CD4-positive, alpha-beta T cell treated with Interleukin-12 subunit alpha and Interleukin-12 subunit beta, for 1 hour (primary cell): ENCODE measurements around the gene SCGB1C1.
A peak's percentile ranks its signal among the peaks of the same experiment; 100 is the strongest.
"Not testable (repeated sequence)": the region's sequence is repeated elsewhere in the genome, so short reads cannot be mapped to it uniquely, and the experiment has no call there.

Source experiments
- DNase-seq: peaks from one replicate; pipeline ENCODE4 v3.0.0-alpha.2; 2020

Gene SCGB1C1

DNA sequence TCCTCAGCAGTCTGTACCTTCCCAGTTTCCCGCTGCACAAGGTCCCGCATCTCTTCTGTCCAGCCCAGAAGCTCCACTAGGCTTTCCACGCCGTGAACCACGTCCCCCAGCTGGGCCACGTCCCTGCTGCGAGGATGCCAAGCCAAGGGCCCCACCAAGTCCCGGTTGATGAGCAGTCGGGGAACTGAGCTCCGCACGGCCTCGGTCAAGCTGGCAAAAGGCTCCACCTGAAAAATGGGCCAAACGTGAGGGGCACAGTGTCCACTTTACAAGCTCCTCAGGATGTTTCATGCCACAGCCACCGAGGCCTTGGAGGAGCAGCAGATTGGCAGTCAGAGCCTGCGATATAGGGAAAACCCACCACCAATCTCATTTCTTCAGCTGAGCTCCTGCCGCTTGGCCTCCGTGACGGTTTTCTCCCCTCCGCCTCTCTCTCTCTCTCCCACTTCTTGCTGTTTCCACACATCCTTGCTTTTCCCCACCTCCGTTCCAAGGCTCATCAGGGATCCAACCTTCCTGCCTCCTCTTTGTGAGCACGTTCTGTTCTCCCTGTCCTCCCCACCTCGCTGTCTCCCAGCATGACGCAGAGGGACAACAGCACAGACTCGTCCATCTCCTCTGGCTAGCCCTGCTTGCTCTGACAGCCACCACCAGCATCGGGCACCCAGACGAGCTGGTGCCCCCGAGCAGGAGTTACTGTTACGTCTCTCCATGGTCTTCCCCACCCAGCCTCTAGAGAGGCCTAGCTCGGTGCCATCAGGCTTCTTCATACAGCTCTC is 26.1 kb downstream of the SCGB1C1 start:
- DNase-seq = no peak

DNA sequence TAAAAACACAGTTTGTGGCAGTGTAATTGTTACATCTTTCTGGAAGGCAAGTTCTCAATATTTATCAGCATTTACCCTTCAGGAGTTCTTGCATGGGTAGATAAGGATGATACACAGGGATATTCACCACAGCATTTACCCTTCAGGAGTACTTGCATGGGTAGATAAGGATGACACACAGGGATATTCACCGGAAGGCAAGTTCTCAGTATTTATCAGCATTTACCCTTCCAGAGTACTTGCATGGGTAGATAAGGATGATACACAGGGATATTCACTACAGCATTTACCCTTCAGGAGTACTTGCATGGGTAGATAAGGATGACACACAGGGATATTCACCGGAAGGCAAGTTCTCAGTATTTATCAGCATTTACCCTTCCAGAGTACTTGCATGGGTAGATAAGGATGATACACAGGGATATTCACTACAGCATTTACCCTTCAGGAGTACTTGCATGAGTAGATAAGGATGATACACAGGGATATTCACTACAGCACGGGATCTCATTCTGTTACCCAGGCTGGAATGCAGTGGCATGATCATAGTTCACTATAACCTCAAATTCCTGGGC is 27.9 kb downstream of the SCGB1C1 start:
- DNase-seq = not testable (repeated sequence)

DNA sequence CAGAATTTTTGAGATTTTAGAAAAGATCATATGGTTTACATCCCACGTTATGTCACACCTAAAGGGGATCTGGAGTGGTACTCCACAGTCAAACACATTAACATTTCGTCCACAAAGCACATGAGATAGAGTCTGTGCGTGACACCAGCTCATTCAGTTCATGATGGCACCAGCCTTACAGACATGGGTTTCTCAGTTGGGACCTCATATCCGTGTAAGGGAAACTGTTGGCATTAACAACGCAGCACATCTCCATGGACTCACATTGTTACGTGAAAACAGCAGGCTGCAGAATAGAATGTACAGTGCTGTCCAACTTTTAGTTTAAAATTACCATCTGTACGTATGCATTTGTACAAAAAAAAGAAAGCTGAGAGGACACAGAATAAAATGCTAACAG is 28.7 kb downstream of the SCGB1C1 start:
- no peak for DNase-seq

DNA sequence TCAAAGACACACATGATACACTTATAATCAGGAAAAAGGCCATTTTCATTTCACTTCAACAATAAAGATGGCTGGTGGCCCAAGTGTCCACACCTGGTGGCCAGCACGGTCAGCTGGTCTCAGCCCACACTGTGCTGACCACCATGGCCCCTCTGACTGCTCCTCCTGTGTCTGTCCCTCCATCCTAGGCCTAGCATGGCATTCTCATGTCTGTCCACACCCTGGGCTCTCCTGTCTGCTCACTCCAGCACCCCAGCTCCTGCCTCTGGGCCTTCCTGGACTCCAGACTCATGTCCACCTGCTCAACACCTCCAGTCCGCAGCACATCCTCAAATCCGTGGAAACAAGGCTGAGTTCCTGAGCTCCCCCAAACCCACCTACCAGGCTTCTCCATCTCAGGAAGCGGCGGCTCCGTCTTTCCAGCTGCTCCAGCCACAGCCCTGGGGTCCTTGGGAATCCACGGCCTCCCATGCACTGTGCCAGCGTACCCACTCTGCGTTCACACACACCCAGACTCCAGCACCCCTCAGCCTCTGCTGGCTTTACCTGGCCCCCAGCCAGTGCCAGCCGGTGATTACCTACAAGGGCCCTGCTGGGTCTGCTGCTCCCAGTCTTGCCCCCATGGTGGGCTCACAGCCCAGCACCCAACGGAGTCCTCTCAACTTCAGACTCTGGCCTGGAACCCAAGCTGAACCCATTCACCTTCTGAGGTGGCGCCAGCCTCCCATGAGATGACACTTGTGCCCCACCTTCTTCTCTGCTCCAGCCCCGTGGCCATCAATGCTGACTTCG is 29.3 kb downstream of the SCGB1C1 start:
- no peak for DNase-seq

DNA sequence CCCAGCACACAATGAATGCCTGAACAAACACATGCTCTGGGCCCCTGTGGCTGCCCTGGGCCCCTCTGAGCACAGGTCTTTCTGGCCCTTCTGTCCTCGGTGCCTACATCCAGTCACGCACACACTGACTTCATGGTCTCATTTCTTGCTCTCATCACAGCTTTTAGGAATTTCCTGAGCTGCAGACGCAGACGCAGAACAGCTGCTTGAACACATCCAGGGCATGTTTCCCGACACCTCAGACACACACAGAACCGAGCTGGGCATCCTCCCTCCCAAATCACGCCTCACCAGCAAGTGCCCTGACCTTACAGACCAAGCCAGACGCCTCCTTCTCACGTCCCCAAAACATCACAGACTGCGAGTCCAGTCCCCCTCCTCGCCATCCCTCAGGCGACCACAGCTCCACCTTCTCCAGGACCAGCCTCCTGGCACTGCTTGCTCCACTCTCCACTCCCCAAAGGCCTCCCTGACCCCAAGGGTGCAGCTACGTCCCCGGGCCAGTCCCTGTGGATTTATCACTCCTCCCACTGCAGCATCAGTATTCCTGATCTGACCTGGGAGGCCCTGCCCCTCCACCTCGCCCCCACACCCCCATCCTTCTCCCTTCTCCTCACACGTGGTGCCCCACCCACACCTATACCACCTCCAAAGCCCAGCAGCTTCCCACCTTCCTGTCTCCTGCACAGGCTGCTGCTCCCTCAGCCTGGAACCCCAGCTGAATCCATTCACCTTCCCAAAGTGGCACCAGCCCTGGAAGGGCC is 30.3 kb downstream of the SCGB1C1 start:
- DNase-seq = no peak

DNA sequence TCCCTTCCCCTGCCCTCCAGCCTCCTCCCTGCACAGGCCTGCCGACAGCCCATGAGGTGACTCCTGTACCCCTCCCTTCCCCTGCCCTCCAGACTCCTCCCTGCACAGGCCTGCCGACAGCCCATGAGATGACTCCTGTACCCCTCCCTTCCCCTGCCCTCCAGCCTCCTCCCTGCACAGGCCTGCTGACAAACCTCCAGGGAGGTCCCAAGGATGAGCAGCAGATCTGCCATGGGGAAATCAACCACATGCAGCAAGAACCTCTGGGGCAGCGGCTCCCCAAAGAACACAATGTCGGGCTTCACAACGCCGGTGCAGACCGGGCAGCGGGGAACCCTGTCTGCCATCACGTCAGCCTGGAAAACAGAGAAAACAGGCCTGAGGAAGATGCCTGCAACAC is 31.0 kb downstream of the SCGB1C1 start:
- no peak for DNase-seq

DNA sequence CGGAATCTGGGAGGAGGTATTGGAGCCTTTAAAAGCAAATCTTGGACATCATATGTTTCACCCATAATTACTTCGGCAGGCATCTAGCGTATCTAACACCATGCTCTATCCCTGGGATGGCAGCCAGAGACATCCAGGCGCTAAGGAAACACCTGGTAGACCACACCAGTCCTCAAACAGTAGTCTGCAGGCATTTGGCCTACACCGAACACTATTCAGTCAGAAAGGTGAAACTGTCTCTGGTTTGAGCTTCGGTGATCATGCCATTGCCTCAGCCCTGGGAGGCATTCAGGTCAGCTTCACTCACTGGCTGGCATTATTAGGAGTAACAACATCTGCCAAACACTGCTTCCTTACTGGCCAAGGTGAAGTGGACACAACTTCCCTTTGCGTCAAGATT is 31.5 kb downstream of the SCGB1C1 start:
- DNase-seq = no peak

DNA sequence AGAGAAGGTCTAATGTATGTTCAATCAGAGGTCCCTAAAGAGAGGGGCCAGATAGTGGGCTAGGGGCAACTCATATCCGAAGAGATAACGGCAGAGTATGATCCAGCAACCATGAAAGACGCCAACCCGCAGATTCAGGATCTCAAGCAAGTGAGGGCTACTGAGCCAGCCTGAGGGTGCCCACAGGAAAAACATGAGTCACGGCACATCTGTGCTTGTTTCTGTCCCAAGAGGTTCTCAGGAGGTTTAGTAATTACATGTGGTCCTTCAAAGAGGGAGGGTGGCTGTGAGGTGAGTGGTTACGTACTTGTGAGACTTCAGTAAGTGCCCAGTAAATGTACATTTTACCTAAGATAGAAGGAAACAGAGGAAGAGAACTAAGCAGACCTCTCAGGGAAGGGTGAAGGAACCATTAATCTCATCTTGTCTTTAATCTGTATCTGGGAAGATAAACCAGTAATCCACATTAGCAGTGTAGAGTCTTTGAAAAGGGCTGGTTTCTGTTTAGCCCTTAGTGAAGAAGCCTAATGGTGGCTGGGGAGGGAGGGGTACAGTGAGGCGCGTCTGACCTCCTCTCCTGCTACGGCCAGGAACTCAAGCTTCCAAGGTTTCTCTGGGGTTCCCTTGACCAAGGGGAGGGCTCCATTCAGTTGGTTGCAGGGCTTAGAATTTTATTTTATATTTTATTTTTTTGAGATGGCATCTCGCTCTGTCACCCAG is 33.0 kb downstream of the SCGB1C1 start:
- DNase-seq = no peak

DNA sequence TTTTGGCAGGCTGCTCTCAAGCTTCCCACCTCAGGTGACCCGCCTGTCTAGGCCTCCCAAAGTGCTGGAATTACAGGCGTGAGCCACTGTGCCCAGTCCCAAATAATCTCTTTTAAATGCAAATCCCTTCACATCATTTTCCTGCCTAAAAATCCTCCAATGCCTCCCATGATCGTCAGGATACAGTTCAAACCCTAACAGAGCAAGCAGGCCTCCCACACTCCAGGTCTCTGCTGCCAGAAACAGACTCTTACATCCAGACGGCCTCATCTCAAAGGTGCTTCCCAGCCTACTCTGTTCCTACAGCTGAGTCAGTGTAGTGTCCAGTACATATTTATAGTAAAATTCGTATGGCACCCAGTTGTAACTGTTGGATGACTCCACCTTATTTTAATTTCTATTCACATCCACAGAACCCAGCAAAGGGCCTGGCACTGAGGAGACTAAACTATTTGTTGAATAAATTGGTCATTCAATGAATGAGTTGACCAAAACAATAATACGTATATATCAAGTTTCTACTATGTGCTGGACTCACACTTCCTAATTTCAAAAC is 35.0 kb downstream of the SCGB1C1 start:
- DNase-seq = no peak

DNA sequence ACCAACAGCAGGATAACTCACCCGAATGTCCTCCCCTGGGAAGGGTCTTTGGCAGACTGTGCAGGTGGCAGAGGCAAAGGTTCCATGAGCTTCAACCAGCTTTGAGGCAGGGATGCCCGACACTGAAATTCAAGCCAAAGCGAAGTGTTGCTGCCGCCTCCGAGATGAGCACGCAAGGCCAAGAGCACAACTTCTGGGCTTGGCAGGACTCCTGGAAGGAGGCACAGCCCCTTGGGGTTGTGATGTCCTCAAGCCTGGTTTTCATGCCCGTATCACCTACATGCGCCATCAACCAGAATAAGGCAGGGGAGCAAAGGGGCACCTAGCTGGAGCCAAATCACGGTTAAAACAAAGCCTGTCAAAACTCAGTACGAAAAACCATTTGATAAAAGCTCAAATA is 37.6 kb downstream of the SCGB1C1 start:
- no peak for DNase-seq

DNA sequence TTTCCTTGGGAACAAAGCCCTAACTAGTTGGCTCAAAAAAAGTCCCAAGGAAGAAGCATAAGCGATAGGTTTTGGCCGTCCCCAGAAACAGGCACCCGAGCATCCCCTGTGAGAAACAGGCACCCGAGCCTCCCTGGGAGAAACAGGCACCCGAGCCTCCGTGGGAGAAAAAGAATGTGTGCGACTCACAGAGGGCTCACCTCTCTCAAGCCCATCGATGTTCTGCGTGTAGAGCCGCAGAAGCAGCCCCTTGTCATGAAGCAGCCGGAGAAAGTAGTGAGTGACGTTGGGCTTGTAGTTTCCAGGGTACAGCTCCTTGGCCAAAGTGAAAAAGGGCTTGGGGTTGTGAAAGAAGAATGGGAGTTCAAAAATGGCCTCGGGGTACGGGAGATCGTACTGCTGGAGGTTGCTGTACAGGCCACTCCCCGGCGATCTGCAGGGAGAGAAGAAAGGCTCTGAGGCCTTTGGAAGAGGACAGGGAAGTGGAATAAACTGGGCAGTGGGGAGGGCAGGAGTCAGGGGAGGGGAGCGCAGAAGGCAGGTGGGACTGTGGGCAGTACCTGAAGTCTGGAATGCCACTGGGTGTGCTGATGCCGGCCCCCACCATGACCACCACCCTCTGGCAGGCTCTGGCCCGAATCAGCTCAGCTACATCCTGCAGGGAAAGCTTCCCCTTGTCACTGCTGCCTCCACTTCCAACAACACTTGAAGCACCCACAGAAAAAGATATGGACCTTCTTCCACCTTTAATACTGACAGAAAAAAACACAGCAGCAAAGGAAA is 40.1 kb downstream of the SCGB1C1 start:
- DNase-seq = no peak

DNA sequence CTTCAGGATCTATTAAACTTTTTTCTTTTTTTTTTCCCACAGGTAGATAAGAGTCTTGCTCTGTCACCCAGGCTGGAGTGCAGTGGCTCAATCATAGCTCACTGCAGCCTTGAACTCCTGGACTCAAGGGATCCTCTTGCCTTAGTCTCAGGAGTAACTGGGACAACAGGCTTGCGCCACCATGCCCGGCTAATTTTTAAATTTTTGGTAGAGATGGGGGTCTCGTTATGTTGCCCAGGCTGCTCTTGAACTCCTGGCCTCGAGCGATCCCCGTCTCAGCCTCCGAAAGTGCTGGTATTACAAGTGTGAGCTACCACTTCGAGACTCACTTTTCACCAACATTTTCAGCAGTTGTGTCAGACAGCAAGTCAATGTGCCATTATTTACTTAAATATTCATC is 42.3 kb downstream of the SCGB1C1 start:
- DNase-seq = no peak

DNA sequence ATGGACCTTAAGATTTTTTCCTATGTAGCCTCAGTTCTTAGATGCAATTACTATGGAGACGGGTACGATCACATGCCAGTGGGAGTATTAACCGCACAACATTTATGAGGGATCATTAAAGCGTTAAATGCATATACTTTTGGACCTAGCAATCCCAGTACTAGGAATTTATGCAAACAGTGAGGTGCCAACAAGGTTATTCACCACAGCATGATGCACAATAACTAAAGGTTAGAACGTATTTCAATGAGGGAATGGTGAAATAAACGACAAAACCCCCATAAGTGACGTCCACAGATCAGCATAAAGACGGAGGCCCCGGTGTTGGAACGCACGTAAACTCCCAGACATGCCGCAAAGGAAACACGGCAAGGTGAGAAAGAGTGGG is 42.7 kb downstream of the SCGB1C1 start:
- DNase-seq = peak; percentile 63

DNA sequence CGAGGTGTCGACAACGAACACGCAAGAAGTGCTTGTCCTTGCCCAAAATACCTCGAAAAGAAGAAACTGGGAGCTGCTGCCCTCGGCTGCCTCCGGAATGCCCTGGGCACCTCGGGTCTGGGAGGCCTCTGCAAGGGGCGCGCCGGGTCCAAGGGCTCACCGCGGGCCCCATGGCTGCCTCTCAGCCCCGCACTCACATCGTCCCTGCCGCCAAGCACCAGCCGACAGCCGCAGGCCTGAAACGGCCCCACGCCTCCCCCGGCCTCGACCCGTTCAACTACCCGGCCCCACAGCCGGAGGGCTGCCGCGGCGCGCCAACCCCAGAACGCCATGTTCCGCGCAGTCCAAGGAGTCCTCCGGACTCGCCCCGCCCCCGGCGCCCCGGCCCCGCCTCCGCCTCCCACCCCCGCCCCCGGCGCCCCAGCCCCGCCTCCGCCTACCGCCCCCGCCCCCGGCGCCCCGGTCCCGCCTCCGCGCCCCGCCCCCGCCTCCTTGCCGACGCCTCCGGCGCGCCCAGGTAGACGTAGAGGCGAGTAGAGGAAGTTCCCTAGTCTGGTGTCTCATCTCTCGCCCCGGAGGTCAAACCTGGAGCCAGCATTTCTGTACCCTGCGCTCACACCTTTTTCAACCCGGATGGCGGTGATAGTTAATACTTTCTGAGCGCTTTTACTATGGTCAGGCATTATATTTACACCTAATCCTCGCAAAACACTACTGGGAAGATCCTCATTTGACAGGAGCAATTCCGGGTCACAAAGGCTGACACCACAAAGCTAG is 43.3 kb downstream of the SCGB1C1 start, which contains the start of gene SIRT3:
SIRT3 (minus strand) TSS at position 346 of the 777 bp plus-strand sequence; CDS start at position 332, 14 bp downstream.
- peak; percentile 90 for DNase-seq

DNA sequence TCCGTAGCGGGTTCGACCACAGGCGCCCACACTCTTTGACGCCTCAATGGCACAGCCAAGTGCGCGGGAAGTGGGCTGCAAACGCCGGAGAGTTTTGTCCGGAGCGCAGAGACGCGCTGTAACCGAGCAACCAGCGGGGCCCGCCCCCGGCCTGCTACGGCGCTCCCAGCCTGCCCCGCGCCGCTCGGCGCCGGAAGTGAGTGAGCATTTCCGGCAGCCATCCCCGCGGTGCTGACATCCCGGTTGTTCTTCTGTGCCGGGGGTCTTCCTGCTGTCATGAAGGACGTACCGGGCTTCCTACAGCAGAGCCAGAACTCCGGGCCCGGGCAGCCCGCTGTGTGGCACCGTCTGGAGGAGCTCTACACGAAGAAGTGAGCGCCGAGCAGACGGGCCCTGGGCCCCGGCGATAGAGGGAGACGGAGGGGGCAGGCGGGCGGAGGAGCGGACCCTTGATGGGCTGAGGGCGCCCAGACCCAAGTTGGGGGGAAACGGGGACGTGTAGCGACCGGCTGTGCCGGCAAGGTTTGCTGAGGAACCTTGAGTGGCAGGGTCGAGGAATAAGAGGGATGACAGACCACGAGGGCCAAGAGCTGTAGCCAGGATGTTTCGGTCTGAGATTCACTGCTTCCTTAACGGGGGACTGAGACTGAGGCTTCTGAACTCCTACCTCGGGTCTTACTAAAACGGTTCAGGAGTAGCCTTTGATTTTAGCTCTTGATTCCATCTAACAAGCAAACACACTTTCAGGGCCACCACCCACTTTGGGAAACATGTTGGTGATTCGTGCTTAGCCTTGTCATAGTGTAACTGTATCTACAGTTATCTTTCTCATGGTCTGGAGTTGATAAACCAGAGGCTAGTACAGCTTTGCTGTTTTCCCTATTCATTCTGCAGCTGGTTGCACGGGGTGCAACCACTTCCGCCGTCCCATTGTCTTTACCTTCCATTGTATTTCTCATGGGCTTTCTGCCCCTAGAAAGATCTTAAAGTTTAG is 44.2 kb downstream of the SCGB1C1 start, which contains the start of gene PSMD13:
PSMD13 (plus strand) TSS at position 203 of the 994 bp plus-strand sequence; CDS start at position 277, 74 bp downstream.
- peak; percentile 88 for DNase-seq

DNA sequence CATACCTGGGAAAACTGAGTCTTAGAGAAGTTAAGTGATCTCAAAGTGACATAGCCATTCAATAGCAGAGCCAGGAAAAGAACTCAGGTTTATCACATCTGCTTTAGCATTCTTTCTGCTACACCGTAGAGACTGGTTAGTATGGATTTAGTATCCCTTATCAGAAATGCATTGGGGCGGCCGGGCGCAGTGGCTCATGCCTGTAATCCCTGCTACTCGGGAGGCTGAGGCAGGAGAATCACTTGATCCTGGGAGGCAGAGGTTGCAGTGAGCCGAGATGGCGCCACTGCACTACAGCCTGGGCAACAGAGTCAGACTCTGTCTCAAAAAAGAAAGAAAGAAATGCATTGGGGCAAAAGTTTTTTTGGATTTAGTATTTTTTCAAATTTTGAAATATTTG is 45.5 kb downstream of the SCGB1C1 start:
- DNase-seq = not testable (repeated sequence)

DNA sequence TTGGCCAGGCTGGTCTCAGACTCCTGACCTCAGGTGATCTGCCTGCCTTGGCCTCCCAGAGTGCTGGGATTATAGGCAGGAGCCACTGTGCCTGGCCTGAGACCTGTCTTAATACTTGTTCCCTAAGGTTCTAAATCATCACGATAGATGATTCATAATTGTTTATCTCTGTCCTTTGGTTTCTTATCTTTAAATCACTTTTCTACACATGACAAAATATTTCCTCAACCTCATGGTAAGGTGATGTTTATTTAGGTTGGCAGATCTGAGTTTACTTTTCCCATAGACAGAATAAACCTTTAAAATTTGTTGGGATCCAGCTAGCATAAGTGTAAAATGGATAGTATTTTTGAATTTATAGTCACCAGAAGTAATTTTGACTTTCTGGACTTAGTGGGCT is 47.4 kb downstream of the SCGB1C1 start:
- DNase-seq = no peak

DNA sequence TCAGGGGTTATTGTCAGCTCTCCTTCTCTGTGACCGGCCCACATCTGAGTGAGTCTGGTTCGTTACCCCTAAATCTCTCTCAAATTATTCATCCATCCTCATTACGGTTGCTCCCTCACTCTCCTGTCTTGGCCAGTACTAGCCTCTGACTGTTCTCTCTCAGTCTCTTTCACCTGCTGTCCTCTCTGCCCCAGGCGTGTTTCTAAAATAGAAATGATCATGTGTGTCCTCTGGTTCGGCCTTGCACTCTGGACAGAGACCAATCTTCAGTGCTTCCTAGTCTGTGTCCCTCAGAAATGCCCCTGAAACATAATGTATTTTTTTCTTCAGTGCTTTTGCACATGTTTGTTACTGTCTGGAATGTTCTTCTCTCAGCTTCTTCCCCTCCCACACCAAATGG is 48.8 kb downstream of the SCGB1C1 start:
- DNase-seq = no peak
